ENCODE results near the gene PLCH1. TPM values are rescaled to one million over a fixed set of nuclear protein-coding genes. Genes with fewer than 3 reads are reported as not detected.

The PLCH1 gene
- total RNA-seq, 1 experiment from 2014 or later, result 8.9 TPM

DNA sequence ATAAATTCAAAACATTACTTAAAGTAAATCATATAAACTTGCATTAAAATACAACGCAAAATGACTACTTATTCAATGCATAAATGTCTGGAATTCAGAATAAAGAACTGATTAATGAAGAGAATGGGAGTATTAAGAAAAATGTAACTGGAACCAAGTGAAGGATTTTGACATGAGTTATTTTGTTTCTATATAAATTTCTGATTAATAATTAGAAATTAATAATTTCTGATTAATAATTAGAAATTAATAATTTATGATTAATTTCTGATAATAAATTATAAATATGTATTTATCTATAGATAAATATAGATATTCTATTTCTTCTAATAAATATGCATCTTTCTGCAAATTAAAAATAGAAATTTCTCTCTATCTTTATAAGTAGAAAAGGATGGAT is 291.4 kb downstream of the PLCH1 start:
- CTCF ChIA-PET, result no interaction called here

DNA sequence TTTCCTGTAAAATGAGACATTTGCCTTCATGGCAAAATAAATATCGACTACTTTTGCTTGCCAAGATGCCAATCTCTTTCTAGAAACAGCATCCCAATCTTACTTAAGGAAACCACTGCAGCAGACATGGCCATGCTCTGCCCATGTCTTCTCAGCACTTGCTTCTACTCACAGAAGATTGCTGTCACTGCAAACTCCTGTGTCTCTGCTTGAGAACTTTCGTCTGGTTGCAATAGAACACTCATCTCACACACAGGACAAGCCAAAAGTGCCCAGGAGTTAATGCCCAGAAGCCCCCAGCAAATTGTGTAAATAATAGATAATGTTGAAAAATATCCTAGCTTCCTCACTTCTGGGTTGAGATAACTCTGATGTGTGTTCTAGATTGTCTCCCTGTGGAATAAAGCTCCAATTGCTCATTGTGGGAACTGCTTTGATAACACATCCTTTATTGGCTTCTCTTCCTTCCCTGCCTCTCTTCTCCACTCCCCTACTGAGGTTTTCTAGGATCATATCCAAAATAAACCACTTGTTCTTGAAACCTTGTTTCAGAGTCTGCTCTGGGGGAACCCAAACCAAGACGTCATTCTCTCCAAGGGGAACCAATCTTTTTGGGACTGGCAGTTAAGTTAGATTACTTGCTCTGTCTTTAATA is 295.1 kb downstream of the PLCH1 start:
- no peak overlapping the region for H3K4me3 Mint-ChIP-seq
- ATAC-seq (no peak), DNase-seq (ENCODE audit: low spot score) (no peak)
- ChIA-PET POLR2A (no interaction called here), CTCF (no interaction called here)
- no peaks in the 10 kb centered on the region for H3K36me3 Mint-ChIP-seq
- no peaks in the 10 kb centered on the region for H3K9me3 Mint-ChIP-seq
- no peak overlapping the region for H3K27ac Mint-ChIP-seq
- no peaks in the 10 kb centered on the region; the same call in 1 of the 2 replicates for H3K27me3 Mint-ChIP-seq (ENCODE audit: low read depth)
- H3K4me1 Mint-ChIP-seq, result no peaks in the 10 kb centered on the region
- TF ChIP-seq ZNF396 (CRISPR knock-in tag; IDR thresholded peaks at IDR 0.05; ENCODE audit: borderline replicate concordance) (no peak), OVOL2 (CRISPR knock-in tag; IDR thresholded peaks at IDR 0.05; ENCODE audit: borderline replicate concordance) (no peak), CTCF (IDR thresholded peaks at IDR 0.05) (no peak), ZNF219 (CRISPR knock-in tag; IDR thresholded peaks at IDR 0.05; ENCODE audit: borderline replicate concordance) (no peak), JAZF1 (CRISPR knock-in tag; IDR thresholded peaks at IDR 0.05) (no peak), ATF1 (CRISPR knock-in tag; IDR thresholded peaks at IDR 0.05) (no peak), AR (CRISPR knock-in tag; IDR thresholded peaks at IDR 0.05) (no peak), ZBTB43 (CRISPR knock-in tag; IDR thresholded peaks at IDR 0.05) (no peak), ZNF138 (CRISPR knock-in tag; conservative IDR thresholded peaks at IDR 0.05) (no peak), EMX1 (CRISPR knock-in tag; IDR thresholded peaks at IDR 0.05) (no peak), SMAD3 (CRISPR knock-in tag; IDR thresholded peaks at IDR 0.05; ENCODE audit: borderline replicate concordance) (no peak), TEAD4 (CRISPR knock-in tag; IDR thresholded peaks at IDR 0.05) (no peak), USF1 (CRISPR knock-in tag; IDR thresholded peaks at IDR 0.05) (no peak), PRDM15 (CRISPR knock-in tag; IDR thresholded peaks at IDR 0.05) (no peak)
- TF ChIP-seq, protein P1, sequence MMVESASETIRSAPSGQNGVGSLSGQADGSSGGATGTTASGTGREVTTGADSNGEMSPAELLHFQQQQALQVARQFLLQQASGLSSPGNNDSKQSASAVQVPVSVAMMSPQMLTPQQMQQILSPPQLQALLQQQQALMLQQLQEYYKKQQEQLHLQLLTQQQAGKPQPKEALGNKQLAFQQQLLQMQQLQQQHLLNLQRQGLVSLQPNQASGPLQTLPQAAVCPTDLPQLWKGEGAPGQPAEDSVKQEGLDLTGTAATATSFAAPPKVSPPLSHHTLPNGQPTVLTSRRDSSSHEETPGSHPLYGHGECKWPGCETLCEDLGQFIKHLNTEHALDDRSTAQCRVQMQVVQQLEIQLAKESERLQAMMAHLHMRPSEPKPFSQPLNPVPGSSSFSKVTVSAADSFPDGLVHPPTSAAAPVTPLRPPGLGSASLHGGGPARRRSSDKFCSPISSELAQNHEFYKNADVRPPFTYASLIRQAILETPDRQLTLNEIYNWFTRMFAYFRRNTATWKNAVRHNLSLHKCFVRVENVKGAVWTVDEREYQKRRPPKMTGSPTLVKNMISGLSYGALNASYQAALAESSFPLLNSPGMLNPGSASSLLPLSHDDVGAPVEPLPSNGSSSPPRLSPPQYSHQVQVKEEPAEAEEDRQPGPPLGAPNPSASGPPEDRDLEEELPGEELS (CRISPR knock-in tag; IDR thresholded peaks at IDR 0.05), result no peak
- TF ChIP-seq, protein P2, sequence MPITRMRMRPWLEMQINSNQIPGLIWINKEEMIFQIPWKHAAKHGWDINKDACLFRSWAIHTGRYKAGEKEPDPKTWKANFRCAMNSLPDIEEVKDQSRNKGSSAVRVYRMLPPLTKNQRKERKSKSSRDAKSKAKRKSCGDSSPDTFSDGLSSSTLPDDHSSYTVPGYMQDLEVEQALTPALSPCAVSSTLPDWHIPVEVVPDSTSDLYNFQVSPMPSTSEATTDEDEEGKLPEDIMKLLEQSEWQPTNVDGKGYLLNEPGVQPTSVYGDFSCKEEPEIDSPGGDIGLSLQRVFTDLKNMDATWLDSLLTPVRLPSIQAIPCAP (CRISPR knock-in tag; IDR thresholded peaks at IDR 0.05), result no peak

More for the DNA sequence above, 291.4 kb downstream of the PLCH1 start:
- POLR2A ChIA-PET, result no interaction called here
- TF ChIP-seq, protein P3, sequence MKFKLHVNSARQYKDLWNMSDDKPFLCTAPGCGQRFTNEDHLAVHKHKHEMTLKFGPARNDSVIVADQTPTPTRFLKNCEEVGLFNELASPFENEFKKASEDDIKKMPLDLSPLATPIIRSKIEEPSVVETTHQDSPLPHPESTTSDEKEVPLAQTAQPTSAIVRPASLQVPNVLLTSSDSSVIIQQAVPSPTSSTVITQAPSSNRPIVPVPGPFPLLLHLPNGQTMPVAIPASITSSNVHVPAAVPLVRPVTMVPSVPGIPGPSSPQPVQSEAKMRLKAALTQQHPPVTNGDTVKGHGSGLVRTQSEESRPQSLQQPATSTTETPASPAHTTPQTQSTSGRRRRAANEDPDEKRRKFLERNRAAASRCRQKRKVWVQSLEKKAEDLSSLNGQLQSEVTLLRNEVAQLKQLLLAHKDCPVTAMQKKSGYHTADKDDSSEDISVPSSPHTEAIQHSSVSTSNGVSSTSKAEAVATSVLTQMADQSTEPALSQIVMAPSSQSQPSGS (CRISPR knock-in tag; IDR thresholded peaks at IDR 0.05; ENCODE audit: borderline replicate concordance, low read depth), result no peak
- TF ChIP-seq HMGA2 (CRISPR knock-in tag; IDR thresholded peaks at IDR 0.05), result peak; percentile 87; the same call in 1 of the 2 replicates
- H3K36me3 Mint-ChIP-seq, result no peaks in the 10 kb centered on the region
- H3K27me3 Mint-ChIP-seq (ENCODE audit: low read depth), result no peaks in the 10 kb centered on the region; the same call in 1 of the 2 replicates
- H3K4me1 Mint-ChIP-seq, result no peaks in the 10 kb centered on the region
- no peak for ATAC-seq
- H3K4me3 Mint-ChIP-seq, result no peak overlapping the region
- H3K27ac Mint-ChIP-seq, result no peak overlapping the region
- no peak for DNase-seq (ENCODE audit: low spot score)
- H3K9me3 Mint-ChIP-seq, result no peaks in the 10 kb centered on the region
